ENCODE measurements around the gene PTPN3.

DNA sequence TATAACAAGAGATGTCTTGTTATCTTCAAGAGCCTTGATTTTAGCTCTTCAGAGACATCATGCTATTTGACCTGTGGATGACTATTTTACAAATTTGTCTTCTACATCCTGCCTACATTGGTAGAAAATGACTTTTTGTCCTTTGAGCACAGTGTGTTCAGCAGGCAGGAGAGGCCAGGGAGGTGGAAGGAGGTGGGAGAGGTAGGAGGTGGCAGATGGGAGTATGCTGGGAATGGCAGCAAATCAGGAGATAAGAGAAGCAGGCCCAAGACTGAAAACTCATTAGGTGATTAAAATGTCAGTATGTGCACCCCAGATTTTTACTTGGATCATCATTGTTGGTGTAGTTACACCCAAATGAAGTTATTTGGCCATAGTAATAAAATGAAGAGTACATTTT lies 44.1 kb downstream of the PTPN3 start:
- TF ChIP-seq, protein P1, sequence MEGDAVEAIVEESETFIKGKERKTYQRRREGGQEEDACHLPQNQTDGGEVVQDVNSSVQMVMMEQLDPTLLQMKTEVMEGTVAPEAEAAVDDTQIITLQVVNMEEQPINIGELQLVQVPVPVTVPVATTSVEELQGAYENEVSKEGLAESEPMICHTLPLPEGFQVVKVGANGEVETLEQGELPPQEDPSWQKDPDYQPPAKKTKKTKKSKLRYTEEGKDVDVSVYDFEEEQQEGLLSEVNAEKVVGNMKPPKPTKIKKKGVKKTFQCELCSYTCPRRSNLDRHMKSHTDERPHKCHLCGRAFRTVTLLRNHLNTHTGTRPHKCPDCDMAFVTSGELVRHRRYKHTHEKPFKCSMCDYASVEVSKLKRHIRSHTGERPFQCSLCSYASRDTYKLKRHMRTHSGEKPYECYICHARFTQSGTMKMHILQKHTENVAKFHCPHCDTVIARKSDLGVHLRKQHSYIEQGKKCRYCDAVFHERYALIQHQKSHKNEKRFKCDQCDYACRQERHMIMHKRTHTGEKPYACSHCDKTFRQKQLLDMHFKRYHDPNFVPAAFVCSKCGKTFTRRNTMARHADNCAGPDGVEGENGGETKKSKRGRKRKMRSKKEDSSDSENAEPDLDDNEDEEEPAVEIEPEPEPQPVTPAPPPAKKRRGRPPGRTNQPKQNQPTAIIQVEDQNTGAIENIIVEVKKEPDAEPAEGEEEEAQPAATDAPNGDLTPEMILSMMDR (IDR thresholded peaks at IDR 0.05) = no peak
- no peak for TF ChIP-seq POLR2A (IDR thresholded peaks at IDR 0.05)
